Measurements from ENCODE around the gene HSPA1B. TPM values are rescaled to one million over a fixed set of nuclear protein-coding genes. Genes with fewer than 3 reads are reported as not detected.
"Not testable (repeated sequence)": the region's sequence is repeated elsewhere in the genome, so short reads cannot be mapped to it uniquely, and the experiment has no call there.

Gene HSPA1B
- total and polyA plus RNA-seq, 2 donors = 137 to 269 TPM

- no peak for DNase-seq (ENCODE audit: extremely low spot score)
- no peak overlapping the region for H3K27ac ChIP-seq (ENCODE audit: low read depth)
- WGBS = 95% methylated on average over 3 of the region's 3 CpGs
- H3K4me1 ChIP-seq (ENCODE audit: insufficient read depth) = no peaks in the 10 kb centered on the region
- H3K4me3 ChIP-seq (ENCODE audit: low read depth, low read length) = no peak overlapping the region
- H3K36me3 ChIP-seq (ENCODE audit: insufficient read depth) = no peaks in the 10 kb centered on the region
These were observed 17.0 kb downstream of the HSPA1B start for GRCh38 chr6:31844507-31844906.

- Histone ChIP-seq H3K4me3 (ENCODE audit: low read depth, low read length) (no peak overlapping the region), H3K4me1 (ENCODE audit: insufficient read depth) (no peaks in the 10 kb centered on the region), H3K36me3 (ENCODE audit: insufficient read depth) (no peaks in the 10 kb centered on the region), H3K27ac (ENCODE audit: low read depth) (no peak overlapping the region)
- no peak for DNase-seq (ENCODE audit: extremely low spot score)
- 87% methylated on average over 2 of the region's 2 CpGs for WGBS
These were observed 19.9 kb downstream of the HSPA1B start for GRCh38 chr6:31847276-31847978.

DNA sequence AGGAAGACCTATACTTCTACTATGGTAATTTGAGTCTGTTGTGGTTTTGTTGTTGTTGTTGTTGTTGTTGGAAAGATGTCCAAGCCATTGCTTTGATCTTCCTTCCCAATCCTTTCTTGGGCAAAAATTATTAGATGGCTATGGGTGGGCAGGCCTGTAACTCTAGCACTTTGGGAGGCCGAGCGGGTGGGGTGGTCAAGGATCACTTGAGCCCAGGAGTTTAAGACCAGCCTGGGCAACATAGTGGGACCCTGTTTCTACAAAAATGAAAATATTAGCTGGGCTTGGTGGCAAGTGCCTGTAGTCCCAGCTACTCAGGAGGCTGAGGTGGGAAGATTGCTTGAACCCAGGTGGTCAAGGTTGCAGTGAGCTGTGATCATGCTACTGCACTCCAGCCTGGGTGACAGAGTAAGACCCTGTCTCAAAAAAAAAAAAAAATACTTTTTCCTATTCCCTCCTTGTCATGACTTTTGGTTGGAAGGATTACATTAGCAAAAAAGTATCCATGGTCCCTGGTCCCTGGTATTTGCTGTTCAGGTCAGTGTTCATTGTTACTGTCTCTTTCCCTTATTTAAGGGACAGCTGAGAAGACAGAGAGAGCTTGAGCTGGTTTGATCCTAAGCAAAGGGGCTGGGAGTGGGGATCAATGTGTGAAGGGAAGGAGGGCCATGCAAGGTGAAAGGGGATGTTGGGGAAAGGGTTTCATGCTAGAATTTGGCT lies 23.4 kb downstream of the HSPA1B start:
- WGBS = 92% methylated on average over 2 of the region's 2 CpGs
- DNase-seq (ENCODE audit: extremely low spot score) = no peak
- H3K4me1 ChIP-seq (ENCODE audit: insufficient read depth) = no peaks in the 10 kb centered on the region

GRCh38 chr6:31851485-31851832 lies 23.9 kb downstream of the HSPA1B start:
- no peak for DNase-seq (ENCODE audit: extremely low spot score)
- no peak overlapping the region for H3K27ac ChIP-seq (ENCODE audit: low read depth)
- H3K4me1 ChIP-seq (ENCODE audit: insufficient read depth) = no peaks in the 10 kb centered on the region
- 50% methylated on average over 2 of the region's 2 CpGs for WGBS
- H3K4me3 ChIP-seq (ENCODE audit: low read depth, low read length) = no peak overlapping the region
- no peaks in the 10 kb centered on the region for H3K36me3 ChIP-seq (ENCODE audit: insufficient read depth)

More for the DNA sequence above, 23.4 kb downstream of the HSPA1B start:
- Histone ChIP-seq H3K27ac (ENCODE audit: low read depth) (no peak overlapping the region), H3K36me3 (ENCODE audit: insufficient read depth) (no peaks in the 10 kb centered on the region), H3K4me3 (ENCODE audit: low read depth, low read length) (no peak overlapping the region)

DNA sequence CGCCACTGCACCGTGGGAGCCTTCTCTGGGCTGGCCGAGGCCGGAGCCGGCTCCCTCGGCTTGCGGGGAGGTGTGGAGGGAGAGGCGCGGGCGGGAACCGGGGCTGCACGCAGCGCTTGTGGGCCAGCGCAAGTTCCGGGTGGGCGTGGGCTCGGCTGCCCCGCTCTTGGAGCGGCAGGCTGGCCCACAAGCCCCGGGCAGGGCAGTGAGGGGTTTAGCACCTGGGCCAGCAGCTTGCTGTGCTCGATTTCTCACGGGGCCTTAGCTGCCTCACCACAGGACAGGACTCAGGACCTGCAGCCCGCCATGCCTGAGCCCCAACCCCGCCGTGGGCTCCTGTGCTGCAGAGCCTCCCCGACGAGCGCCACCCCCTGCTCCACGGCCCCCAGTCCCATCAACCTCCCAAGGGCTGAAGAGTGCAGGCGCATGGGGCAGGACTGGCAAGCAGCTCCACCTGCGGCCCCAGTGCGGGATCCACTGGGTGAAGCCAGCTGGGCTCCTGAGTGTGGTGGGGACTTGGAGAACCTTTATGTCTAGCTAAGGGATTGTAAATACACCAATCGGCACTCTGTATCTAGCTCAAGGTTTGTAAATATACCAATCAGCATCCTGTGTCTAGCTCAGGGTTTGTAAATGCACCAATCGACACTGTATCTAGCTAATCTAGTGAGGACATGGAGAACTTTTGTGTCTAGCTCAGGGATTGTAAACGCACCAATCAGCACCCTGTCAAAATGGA lies 24.6 kb downstream of the HSPA1B start:
- H3K4me3 ChIP-seq (ENCODE audit: low read depth, low read length); H3K4me1 ChIP-seq (ENCODE audit: insufficient read depth); DNase-seq (ENCODE audit: extremely low spot score); H3K36me3 ChIP-seq (ENCODE audit: insufficient read depth); H3K27ac ChIP-seq (ENCODE audit: low read depth): not testable (repeated sequence)
- WGBS = 90% methylated on average over 35 of the region's 35 CpGs

GRCh38 chr6:31857774-31858173 lies 30.2 kb downstream of the HSPA1B start:
- not testable (repeated sequence) for H3K4me3 ChIP-seq (ENCODE audit: low read depth, low read length); DNase-seq (ENCODE audit: extremely low spot score); H3K4me1 ChIP-seq (ENCODE audit: insufficient read depth); H3K36me3 ChIP-seq (ENCODE audit: insufficient read depth); H3K27ac ChIP-seq (ENCODE audit: low read depth)
- 88% methylated on average over 8 of the region's 8 CpGs for WGBS

GRCh38 chr6:31858707-31859106 lies 31.2 kb downstream of the HSPA1B start:
- Histone ChIP-seq H3K36me3 (ENCODE audit: insufficient read depth) (no peaks in the 10 kb centered on the region), H3K4me3 (ENCODE audit: low read depth, low read length) (no peak overlapping the region), H3K27ac (ENCODE audit: low read depth) (no peak overlapping the region), H3K4me1 (ENCODE audit: insufficient read depth) (no peaks in the 10 kb centered on the region)
- no peak for DNase-seq (ENCODE audit: extremely low spot score)
- 95% methylated on average over 8 of the region's 8 CpGs for WGBS

DNA sequence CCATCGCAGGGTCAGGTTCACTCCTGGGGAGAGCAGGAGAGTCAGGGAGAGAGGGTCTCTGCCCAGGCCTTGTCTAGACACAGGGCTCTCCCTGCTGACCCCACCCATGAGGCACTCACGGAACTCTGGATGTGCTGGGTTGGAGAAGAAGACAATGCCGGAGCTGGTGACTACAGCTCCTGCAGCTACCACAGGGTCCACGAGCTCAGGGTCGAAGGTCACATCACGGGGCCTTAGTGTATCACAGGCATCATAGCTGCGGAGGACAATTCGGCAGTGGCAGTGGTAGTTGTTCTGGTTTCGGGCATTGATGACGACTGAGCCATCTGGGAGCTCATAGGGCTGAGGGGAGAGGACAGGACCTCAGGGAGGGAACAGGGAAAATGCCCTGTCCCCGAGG lies 32.4 kb downstream of the HSPA1B start:
- DNase-seq (ENCODE audit: extremely low spot score) = no peak
- 91% methylated on average over 11 of the region's 11 CpGs for WGBS
- H3K36me3 ChIP-seq (ENCODE audit: insufficient read depth) = no peaks in the 10 kb centered on the region
- no peaks in the 10 kb centered on the region for H3K4me1 ChIP-seq (ENCODE audit: insufficient read depth)
- no peak overlapping the region for H3K4me3 ChIP-seq (ENCODE audit: low read depth, low read length)
- H3K27ac ChIP-seq (ENCODE audit: low read depth) = no peak overlapping the region

DNA sequence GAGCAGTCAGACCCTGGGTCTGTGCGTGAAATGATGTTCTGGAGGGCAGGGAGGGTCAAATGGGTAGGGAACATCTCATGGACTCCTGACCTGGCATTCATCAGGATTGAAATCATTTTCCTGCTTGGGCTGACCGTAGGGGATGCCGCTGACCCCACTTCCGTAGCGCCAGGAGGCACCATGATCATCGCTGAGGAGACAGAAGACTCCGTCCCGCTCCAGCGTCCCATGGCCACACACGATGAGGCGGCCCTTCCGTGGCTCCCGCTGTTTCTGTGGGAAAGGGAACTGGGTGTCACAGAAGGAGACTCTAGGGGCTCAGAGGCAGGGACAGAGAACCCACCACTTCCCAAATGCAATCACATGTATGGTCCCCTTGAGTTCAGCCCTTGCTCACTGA lies 32.8 kb downstream of the HSPA1B start:
- DNase-seq (ENCODE audit: extremely low spot score) = no peak
- Histone ChIP-seq H3K27ac (ENCODE audit: low read depth) (no peak overlapping the region), H3K36me3 (ENCODE audit: insufficient read depth) (no peaks in the 10 kb centered on the region), H3K4me1 (ENCODE audit: insufficient read depth) (no peaks in the 10 kb centered on the region), H3K4me3 (ENCODE audit: low read depth, low read length) (no peak overlapping the region)
- 95% methylated on average over 13 of the region's 13 CpGs for WGBS

GRCh38 chr6:31861150-31861549 lies 33.6 kb downstream of the HSPA1B start:
- WGBS = 92% methylated on average over 7 of the region's 7 CpGs
- no peaks in the 10 kb centered on the region for H3K4me1 ChIP-seq (ENCODE audit: insufficient read depth)
- no peak for DNase-seq (ENCODE audit: extremely low spot score)
- H3K36me3 ChIP-seq (ENCODE audit: insufficient read depth) = no peaks in the 10 kb centered on the region
- no peak overlapping the region for H3K27ac ChIP-seq (ENCODE audit: low read depth)
- H3K4me3 ChIP-seq (ENCODE audit: low read depth, low read length) = no peak overlapping the region

- Histone ChIP-seq H3K27ac (ENCODE audit: low read depth) (peak overlapping the region; percentile 81), H3K4me1 (ENCODE audit: insufficient read depth) (no peaks in the 10 kb centered on the region), H3K4me3 (ENCODE audit: low read depth, low read length) (peak overlapping the region; percentile 55), H3K36me3 (ENCODE audit: insufficient read depth) (no peaks in the 10 kb centered on the region)
- no peak for DNase-seq (ENCODE audit: extremely low spot score)
- 36% methylated on average over 17 of the region's 17 CpGs for WGBS
These were observed 34.4 kb downstream of the HSPA1B start for GRCh38 chr6:31861919-31862343.

GRCh38 chr6:31862344-31863235 lies 35.1 kb downstream of the HSPA1B start, which contains the start of gene NEU1:
Gene NEU1 (minus strand): TSS chr6:31862821. CDS start chr6:31862776, 45 bp downstream.
- Histone ChIP-seq H3K27ac (ENCODE audit: low read depth) (peak within 1 kb of the TSS; percentile 81), H3K36me3 (ENCODE audit: insufficient read depth) (no peaks in the 10 kb centered on the region), H3K4me3 (ENCODE audit: low read depth, low read length) (peak within 1 kb of the TSS; percentile 55), H3K4me1 (ENCODE audit: insufficient read depth) (no peaks in the 10 kb centered on the region)
- peak; percentile 100 for DNase-seq (ENCODE audit: extremely low spot score)
- under 1% methylated on average over 64 of the region's 64 CpGs for WGBS

- 17% methylated on average over 16 of the region's 16 CpGs for WGBS
- H3K36me3 ChIP-seq (ENCODE audit: insufficient read depth); H3K4me3 ChIP-seq (ENCODE audit: low read depth, low read length); DNase-seq (ENCODE audit: extremely low spot score); H3K4me1 ChIP-seq (ENCODE audit: insufficient read depth): not testable (repeated sequence)
- peak overlapping the region; percentile 5 for H3K27ac ChIP-seq (ENCODE audit: low read depth)
These were observed 36.6 kb downstream of the HSPA1B start for GRCh38 chr6:31864123-31864562.
